Activated naive CD4-positive, alpha-beta T cell treated with Interleukin-2 at 50 U/mL for 16 hours (primary cell): ENCODE results near the gene FAAP20.

Experiments used
- DNase-seq: peaks from one replicate; pipeline ENCODE4 v3.0.0-alpha.2; 2020

Gene FAAP20

DNA sequence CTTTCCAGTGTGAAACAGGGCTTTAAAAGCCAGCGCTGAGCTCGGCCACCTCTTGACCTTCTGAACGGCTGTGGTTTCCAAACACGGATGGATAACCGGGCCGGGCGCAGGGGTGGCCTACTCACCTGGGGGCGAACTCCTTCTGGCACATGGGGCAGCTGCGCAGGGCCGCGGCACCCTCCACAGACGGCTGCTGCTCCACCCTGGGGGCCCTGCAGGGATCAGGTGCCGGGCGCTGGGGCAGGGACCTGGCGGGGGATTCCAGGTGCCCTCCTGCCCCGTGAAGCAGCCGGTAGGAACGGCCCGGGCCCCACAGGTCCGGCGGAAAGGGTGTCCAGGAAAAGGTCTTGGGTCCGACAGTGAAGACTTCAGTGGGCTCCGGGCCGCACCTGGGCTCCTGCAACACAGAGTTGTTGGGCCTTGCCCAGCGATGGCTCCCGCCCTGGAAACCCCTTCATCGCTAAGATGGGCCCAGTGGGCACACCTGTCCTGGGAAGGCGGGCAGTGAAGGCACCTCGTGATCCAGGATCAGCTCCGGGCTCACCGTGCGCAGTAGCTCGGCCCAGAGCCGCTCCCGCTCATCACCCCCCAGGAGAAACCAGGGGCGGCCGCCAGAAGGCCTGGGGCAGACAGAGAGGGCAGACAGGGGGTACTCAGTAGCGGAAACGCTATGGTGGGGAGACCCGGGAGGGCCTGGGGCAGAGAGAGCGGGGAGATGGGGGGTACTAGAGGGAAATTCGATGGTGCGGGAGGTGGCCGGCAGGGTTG lies 874 bp downstream of the FAAP20 start:
- DNase-seq, result no peak

GRCh38 chr1:2192031-2192995 lies 2.3 kb downstream of the FAAP20 start:
- DNase-seq, result no peak

DNA sequence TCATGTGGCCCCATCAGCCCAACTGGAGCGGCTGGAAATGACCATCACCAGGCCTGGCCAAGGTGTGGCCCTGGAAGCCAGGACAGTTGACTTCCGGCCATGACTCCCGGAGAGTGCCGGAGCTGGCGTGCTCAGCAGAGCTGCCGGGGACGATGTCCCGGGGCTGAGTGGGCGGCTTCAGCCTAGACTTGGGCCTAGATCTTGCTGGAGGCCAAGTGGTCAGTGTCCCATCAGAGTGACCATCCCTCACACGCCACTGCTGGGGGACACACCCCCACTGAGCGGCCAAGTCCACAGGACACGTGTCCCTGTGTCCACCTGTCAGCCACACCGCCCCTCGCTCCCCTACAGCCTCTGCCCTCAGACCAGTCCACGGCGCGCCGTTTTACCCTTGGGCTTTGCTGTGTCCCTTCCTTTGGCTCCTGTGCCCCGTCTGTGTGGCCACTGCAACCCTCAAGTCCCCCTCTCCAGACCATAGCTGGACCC lies 4.0 kb downstream of the FAAP20 start:
- no peak for DNase-seq

DNA sequence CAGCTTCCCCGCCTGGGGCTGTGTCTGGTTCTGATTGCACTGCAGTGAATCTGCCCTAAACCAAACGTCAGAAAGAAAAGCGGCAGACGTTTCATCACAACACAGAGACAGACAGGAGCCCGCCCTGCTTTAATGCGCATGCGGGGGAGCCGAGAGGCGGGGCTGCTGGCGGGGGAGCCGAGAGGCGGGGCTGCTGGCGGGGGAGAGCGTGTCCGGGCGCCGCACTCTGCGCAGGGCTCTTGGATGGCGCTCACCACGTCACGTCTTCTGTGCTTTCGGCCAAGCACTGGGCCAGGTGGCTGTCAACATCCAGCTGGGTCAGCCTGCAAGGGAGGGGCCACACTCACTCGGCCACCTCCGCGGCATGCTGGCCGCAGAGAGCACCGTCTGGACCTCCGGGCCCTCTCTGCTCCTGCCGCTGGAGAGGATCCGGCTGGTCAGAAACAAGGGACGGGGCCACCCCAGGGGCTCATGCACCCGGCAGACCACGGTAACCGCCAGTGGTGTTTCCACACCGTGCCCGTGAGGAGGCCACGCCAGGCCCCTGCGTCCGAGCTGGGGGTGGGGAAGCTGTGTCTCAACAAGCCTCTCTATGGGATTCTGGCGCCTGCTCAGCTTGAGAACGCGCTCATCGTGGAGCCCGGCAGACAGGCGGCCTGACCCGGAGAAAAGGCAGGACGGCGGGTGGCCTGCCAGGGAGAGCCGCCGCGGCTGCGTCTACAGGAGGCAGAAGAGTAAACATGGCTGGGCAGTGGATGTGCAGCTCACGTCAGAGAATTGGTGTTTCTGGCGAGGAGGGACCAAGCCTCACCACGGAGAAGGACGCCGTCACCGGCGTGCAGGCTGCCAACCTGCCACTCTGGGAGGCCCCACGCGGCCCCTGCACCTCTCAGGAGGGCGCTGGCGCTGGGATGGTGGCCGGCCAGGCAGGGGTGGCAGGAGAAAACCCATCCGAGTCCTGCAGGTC lies 4.8 kb downstream of the FAAP20 start:
- DNase-seq, result peak; percentile 92

GRCh38 chr1:2188336-2188735 lies 6.2 kb downstream of the FAAP20 start:
- DNase-seq, result no peak

- no peak for DNase-seq
Measured at GRCh38 chr1:2187619-2188018, 7.0 kb downstream of the FAAP20 start.

- DNase-seq, result no peak
Measured at GRCh38 chr1:2186901-2187300, 7.7 kb downstream of the FAAP20 start.

GRCh38 chr1:2185880-2186855 lies 8.4 kb downstream of the FAAP20 start:
- no peak for DNase-seq

DNA sequence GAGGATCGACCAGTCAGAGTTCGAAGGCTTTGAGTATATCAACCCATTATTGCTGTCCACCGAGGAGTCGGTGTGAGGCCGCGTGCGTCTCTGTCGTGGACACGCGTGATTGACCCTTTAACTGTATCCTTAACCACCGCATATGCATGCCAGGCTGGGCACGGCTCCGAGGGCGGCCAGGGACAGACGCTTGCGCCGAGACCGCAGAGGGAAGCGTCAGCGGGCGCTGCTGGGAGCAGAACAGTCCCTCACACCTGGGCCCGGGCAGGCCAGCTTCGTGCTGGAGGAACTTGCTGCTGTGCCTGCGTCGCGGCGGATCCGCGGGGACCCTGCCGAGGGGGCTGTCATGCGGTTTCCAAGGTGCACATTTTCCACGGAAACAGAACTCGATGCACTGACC lies 9.6 kb downstream of the FAAP20 start:
- no peak for DNase-seq

DNA sequence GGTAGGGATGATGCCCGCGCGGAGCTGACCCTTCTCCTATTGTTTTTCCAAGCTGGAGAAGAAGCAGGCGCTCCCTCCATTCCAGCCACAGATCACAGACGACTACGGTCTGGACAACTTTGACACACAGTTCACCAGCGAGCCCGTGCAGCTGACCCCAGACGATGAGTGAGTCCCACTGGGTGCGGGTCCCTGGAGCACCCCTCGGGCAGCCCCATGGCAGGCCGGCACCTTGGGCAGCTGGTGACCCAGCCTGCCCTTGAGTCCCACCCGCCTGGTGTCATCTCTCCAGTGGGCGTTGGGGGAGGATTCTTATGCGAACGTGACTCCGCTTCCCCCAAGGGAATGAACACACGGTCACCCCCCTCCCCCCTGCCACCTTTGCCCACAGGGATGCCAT lies 10.0 kb downstream of the FAAP20 start:
- no peak for DNase-seq

- DNase-seq, result no peak
Measured at GRCh38 chr1:2183937-2184334, 10.6 kb downstream of the FAAP20 start.

GRCh38 chr1:2182376-2182775 lies 12.2 kb downstream of the FAAP20 start:
- no peak for DNase-seq

GRCh38 chr1:2181752-2182151 lies 12.8 kb downstream of the FAAP20 start:
- DNase-seq, result no peak

- no peak for DNase-seq
Measured at GRCh38 chr1:2181271-2181670, 13.3 kb downstream of the FAAP20 start.

DNA sequence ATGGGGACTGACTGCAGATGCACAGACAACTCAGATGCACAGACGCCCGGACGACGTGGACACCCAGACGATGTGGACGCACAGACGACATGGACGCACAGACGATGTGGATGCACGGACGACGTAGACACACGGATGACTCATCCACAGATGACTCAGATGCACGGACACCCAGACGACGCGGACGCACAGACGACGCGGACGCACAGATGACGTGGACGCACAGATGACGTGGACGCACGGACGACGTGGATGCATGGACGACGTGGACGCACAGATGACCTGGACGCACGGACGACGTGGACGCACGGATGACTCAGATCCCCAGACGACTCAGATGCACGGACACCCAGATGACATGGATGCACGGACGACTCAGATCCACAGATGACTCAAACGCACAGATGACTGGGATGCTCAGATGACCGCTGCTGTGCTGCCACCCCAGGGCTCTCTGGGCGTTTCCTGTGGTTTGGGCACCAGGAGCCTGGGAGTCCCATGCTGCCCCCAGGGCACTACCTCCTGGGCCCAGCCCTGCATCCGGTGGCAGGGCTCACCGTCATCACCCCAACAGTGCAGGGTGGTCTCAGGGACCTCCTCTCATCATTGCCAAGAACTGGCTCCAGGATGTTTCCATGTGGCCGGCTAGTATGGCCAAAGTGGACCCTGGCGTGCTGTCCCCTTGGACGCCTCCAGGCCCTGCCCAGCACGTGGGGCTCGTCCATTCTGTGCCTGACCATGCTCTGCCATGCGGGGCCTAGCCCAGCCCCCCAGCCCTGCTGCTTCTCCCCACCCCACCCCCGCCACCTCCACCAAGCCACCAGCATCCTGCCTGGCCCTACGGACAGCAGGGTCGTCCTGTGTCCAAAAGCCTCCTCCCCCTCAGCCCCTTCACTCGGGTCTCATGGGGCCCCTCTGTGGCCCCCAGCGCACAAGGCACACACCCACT lies 14.0 kb downstream of the FAAP20 start:
- no peak for DNase-seq

DNA sequence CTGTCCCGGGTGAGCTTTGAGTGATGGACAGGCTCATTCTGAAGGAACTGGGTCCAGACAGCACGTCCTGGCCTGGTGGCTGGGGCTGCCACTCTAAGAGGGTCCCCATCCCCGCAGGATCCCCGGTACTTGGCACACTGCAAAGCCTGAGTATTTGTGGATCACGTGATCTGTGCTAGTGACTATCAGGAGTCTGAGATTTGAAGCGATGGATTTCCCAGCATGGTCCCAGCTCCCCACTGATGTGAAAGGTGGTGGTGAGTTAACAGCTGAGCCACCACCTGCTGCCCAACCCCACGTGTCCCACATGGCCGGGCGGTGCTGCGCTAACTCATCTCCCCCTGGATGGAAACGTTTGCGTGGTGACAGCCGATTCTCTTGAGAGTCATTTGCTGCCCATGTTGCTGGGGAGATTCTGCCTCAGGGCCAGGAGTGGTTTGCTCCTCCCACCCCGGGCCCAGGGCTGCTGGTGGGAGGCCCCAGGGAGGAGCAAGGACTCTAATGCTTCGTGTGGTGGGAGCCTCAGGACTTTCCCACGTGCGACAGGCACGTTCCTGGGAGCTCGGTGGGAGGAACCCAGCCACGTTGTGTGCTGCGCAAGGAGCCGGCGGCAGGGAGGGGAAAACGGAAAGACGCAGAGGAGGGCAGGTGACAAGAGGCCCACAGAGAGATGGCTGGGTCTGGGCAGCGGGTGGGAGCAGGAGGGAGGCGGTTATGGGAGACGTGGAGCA lies 15.1 kb downstream of the FAAP20 start:
- no peak for DNase-seq

DNA sequence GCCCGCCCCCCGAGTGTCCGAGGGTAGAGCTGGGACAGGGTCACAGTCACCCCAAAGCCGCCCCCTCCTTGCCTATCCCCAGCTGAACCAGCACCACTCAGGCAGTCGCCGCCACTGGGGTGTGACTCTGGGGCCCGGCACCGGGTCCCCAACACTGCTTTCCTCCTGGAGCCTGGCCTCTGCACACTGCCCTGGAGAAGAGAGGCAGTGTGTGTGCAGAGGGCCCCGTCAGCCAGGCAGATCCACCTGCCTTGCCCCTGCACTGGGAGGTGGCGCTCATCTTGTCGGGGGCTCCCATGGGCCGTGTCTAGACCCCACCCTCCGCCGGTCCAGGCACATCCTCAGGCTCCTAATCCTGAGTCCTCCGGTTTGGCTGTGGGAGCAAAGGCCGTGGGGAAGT lies 15.7 kb downstream of the FAAP20 start:
- DNase-seq, result no peak

DNA sequence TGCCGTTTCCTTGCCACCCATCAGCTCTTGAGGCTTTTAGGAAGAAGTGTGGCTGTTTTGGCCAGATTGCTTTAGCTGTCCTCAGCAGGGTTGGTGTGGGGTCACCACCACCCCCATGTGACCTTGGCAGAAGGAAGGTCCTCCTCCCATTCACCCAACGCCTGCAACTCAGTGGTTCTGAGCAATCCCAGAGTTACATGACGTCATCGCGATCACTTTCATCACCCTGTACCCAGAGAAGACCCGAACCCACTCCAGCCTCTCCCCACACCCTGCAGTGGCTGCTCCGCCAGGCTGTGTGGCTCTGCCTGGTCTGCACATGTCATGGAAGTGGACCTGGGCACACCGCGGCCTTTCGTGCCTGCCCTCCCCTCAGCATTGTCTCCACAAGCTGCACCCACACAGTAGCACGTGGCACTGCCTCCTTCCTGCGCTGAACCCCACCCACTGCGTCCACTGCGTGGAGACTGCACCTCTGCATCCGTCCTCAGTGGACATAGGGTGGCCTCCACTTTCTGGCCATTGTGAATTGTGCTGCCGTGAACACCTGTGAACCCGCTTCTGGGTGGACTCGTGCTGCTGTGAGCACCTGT lies 16.5 kb downstream of the FAAP20 start:
- no peak for DNase-seq

DNA sequence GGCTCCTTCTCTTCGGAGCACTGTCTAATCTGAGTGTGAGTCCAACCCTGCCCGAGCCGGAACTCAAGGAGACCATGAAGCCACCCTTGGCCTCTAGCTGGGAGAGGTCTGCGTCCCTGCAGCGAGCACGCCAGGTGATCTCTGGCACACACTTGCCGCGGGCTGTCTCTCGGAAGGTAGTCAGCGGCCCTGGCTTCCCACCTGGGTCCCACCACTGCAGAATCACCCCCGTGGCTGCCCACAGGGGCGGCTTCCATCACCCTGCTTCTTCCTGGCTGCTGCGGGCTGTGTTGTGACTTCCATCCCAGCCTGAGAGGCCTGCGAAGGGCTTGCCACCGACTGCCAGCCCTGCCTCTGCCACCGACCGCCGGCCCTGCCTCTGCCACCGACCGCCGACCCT lies 17.0 kb downstream of the FAAP20 start:
- DNase-seq, result no peak
